Epithelial cell of esophagus (primary cell): Measurements from ENCODE around the gene ICAM3.
"Not testable (repeated sequence)": the region's sequence is repeated elsewhere in the genome, so short reads cannot be mapped to it uniquely, and the experiment has no call there.

Source experiments
- DNase-seq: peaks from one replicate; pipeline ENCODE4 v3.0.0; 2010; ENCODE audit warnings: low read depth
- H3K4me3 ChIP-seq: 2 replicates; pipeline ENCODE4 v1.5.1; 2011; ENCODE audit warnings: mild to moderate bottlenecking, low read length, control low read depth
- TF ChIP-seq, protein P1 (sequence below): IDR thresholded peaks from 2 replicates; pipeline ENCODE4 v1.5.1; 2011; ENCODE audit warnings: low read depth, mild to moderate bottlenecking, low read length, control low read depth, inconsistent platforms; ENCODE audit not compliant: insufficient read depth; ENCODE audit errors: missing control alignments

The ICAM3 gene, protein sequence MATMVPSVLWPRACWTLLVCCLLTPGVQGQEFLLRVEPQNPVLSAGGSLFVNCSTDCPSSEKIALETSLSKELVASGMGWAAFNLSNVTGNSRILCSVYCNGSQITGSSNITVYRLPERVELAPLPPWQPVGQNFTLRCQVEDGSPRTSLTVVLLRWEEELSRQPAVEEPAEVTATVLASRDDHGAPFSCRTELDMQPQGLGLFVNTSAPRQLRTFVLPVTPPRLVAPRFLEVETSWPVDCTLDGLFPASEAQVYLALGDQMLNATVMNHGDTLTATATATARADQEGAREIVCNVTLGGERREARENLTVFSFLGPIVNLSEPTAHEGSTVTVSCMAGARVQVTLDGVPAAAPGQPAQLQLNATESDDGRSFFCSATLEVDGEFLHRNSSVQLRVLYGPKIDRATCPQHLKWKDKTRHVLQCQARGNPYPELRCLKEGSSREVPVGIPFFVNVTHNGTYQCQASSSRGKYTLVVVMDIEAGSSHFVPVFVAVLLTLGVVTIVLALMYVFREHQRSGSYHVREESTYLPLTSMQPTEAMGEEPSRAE

DNA sequence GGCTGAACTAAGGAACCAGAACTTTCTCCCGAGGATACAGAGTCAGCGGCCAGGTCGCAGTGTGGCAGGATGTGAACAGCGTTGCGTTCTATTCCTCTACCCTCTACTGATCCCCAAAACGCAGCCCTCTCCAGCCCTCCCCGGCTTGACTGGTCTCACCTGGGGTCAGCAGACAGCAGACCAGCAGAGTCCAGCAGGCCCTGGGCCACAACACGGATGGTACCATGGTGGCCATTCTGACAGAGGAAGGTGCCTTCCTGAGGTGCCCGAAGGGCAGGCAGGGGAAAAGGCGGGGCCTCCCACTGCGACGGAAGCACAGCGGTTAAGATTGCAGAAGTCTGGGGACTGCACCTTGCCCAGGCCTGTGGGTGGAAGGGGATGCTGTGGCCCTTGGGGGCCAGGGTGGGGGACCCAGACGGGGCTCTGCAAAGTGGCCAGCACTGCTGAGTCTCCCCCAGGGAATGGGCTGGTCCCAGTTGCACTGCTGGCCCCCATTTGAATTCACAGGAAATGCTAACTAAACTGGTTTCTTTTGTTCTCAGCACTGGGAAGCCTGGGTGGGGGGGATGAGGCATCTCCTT is at the start of gene ICAM3:
ICAM3 (minus strand) TSS at position 245 of the 581 bp plus-strand sequence; CDS start at position 235, 10 bp downstream.
- DNase-seq = no peak

DNA sequence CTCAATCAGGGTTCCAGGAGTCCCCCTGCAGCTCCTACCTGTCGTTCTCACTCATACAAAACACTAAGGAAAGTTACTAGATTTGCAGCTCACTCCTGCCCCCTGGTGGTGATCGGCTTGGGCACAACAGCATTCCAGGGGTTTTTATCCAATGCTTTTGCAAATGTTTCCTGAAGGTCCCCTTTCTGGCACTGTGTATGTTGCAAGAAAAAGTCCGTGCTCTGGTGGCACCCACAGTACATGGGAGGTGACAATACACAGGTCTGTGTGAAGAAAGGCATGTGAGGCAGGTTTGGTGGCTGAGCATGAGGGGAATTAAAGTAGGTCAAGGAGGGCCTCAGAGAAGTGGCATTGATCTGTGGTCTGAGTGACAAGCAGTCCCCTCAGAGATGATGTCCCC is 49.5 kb upstream of the ICAM3 start:
- peak; percentile 79 for DNase-seq
- H3K4me3 ChIP-seq = no peak overlapping the region
- TF ChIP-seq, protein P1, sequence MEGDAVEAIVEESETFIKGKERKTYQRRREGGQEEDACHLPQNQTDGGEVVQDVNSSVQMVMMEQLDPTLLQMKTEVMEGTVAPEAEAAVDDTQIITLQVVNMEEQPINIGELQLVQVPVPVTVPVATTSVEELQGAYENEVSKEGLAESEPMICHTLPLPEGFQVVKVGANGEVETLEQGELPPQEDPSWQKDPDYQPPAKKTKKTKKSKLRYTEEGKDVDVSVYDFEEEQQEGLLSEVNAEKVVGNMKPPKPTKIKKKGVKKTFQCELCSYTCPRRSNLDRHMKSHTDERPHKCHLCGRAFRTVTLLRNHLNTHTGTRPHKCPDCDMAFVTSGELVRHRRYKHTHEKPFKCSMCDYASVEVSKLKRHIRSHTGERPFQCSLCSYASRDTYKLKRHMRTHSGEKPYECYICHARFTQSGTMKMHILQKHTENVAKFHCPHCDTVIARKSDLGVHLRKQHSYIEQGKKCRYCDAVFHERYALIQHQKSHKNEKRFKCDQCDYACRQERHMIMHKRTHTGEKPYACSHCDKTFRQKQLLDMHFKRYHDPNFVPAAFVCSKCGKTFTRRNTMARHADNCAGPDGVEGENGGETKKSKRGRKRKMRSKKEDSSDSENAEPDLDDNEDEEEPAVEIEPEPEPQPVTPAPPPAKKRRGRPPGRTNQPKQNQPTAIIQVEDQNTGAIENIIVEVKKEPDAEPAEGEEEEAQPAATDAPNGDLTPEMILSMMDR = peak; percentile 96

More for the DNA sequence above, at the start of gene ICAM3:
- TF ChIP-seq, protein P1 = no peak
- H3K4me3 ChIP-seq = no peak within 1 kb of the TSS

DNA sequence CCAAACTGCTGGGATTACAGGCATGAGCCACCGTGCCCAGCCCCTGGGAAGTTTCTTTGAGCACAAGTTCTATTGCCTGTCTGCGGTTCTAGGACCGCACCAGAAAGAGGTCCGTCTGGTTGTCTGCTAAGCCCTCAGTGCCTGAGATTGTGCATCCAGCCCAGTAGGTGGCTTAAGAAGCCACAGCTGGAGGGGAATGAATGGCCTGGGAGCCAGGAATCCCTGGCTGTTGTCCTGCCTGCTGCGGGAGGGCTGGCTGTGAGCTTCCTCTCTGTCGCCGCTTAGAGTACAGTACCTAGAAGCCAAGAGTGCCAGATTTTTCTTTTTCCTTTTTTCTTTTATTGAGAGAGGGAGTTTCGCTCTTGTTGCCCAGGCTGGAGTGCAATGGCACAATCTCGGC is 45.2 kb upstream of the ICAM3 start:
- H3K4me3 ChIP-seq = no peak overlapping the region
- TF ChIP-seq, protein P1 = no peak
- no peak for DNase-seq

DNA sequence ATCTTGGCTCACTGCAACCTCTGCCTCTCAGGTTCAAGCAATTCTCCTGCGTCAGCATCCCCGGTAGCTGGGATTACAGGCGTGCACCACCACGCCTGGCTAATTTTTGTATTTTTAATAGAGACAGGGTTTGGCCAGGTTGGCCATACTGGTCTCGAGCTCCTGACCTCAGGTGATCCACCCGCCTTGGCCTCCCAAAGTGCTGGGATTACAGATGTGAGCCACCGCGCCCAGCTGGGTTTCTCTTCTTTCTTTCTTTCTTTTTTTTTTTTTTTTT is 43.7 kb upstream of the ICAM3 start:
- not testable (repeated sequence) for H3K4me3 ChIP-seq, DNase-seq

DNA sequence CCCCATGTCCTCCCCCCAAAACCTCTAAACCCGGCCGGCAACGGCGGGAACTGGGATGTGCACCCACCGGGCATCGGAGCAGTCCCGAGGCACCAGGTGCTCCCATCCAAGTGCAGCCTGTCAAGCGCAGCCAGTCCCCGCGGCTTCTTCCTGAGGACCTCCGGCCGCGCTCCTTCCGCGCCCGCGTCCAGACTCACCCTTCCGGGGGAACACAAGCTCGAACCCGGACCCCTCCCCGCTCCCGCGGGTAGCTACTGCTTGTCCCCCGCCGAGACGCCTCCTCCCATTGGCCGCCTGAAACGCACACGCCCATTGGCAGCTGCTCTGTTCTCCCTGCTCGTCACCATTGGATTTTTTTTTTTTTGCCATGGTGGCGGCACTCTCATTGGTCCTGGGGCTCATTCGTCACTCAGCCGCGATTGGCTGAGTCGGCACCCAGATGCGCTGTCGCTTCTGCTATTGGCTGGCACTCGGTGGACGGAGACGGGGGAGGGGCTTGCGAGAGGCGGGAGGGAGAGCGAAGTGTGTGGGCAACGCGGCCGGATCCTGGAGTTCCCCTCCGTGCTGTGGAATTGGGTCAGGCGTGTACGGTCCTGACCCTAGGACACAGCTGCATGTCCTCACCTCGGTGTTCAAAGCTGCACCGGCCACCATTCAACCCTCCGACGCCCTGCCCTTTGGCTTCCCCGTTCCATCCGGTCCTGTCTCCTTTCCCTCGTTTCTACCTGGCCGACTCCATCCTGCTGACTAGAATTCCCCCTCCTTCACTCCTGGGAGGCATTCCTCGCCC is 41.1 kb upstream of the ICAM3 start, which contains the start of gene TYK2:
TYK2 (minus strand) TSS at position 260 of the 790 bp plus-strand sequence. CDS start 2,166 bp downstream, outside the sequence.
- TF ChIP-seq, protein P1 = no peak
- H3K4me3 ChIP-seq = peak within 1 kb of the TSS; percentile 94
- DNase-seq = peak; percentile 98

DNA sequence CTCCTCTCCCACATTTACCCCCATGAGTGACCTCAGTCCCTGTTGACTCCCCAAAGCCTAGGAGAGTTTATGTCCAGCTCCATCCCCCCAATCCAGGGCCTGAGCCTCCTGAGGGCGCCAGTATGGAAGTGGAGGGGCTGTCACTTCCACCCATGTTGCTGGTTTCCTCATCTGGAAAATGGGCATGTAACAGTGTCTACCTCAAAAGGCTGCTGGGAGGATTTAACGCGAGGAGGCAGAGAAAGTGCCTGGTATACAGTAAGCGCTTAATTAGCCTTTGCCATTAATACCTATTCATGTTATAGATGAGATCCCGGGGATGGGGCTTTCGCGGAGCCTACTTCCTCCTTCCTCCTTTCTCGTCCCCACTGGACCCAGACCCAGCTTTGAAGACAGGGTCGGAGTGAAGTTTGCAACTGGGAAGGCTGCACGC is 40.5 kb upstream of the ICAM3 start:
- no peak for DNase-seq
- H3K4me3 ChIP-seq = peak overlapping the region; percentile 94
- TF ChIP-seq, protein P1 = no peak

DNA sequence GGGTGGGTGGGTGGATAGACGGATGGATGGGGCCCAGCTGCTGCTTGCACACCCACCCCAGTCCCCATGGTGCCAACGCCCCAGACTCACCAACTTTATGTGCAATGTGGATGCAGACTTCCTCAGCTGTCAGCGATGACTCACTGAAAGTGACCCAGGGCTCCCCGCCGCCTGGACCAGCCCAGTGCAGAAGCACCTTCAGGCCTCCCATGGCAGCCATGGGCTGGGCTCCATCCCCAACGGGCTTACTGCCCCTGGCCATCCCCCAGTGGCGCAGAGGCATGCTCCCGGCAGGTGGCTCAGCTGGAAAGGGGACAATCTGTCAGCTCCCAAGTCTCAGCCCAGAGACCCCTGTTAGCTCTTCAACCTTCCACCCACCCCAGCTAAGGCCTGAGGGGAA is 38.7 kb upstream of the ICAM3 start:
- H3K4me3 ChIP-seq = no peak overlapping the region
- no peak for DNase-seq
- TF ChIP-seq, protein P1 = no peak

DNA sequence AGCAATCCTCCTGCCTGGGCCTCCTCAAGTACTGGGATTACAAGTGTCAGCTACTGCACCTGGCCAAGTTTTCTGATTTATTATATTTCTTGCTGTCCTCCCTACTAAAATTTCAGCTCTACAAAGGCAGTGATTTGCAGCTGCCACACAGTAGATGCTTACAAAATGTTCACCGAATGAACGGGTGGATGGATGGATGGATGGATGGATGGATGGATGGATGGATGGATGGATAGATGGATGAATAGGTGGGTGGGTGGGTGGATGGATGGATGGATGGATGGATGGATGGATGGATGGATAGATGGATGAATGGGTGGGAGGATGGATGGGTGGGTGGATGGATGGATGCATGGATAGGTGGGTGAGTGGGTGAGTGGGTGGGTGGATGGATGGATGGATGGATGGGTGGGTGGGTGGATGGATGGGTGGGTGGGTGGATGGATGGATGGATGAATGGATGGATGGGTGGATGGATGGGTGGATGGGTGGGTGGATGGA is 37.8 kb upstream of the ICAM3 start:
- DNase-seq, H3K4me3 ChIP-seq: not testable (repeated sequence)
